HG02798 (cell line): ENCODE measurements around the gene PLEKHG4.

ENCODE experiments used
- ATAC-seq: cut with Tn5 transposase; IDR thresholded peaks from one replicate; pipeline ENCODE4 v1.9.1; 2021; ENCODE audit warnings: mild to moderate bottlenecking; ENCODE audit not compliant: unreplicated experiment, poor library complexity

PLEKHG4 gene

GRCh38 chr16:67326472-67327309 is 47.4 kb downstream of the PLEKHG4 start, which contains the start of the genes KCTD19 and LRRC36:
Gene KCTD19 (minus strand): TSS chr16:67326741. CDS start chr16:67326707, 34 bp downstream.
Gene LRRC36 (plus strand): TSS chr16:67326815. CDS start chr16:67326863, 48 bp downstream.
- no peak for ATAC-seq

GRCh38 chr16:67327743-67328142 is 48.4 kb downstream of the PLEKHG4 start:
- no peak for ATAC-seq

- ATAC-seq: no peak
Measured at GRCh38 chr16:67329901-67330300, 50.6 kb downstream of the PLEKHG4 start.

- no peak for ATAC-seq
Measured at GRCh38 chr16:67333315-67333714, 54.0 kb downstream of the PLEKHG4 start.

GRCh38 chr16:67336116-67336515 is 56.8 kb downstream of the PLEKHG4 start:
- no peak for ATAC-seq

GRCh38 chr16:67336648-67337047 is 57.3 kb downstream of the PLEKHG4 start:
- ATAC-seq: no peak
